ENCODE data around the gene HECW1. TPM values are rescaled to one million over a fixed set of nuclear protein-coding genes. Genes with fewer than 3 reads are reported as not detected.

HECW1 gene
- total and polyA plus RNA-seq, 2 experiments from 2014 or later, result 2.0 to 4.8 TPM

- peak; percentile 1 for DNase-seq
- no peak overlapping the region for H3K27ac ChIP-seq
- no peaks in the 10 kb centered on the region for H3K9me3 ChIP-seq (ENCODE audit: low read depth)
- H3K9ac ChIP-seq, result no peak overlapping the region
- H3K4me2 ChIP-seq (ENCODE audit: unreplicated experiment), result no peak overlapping the region
- no peak for TF ChIP-seq EZH2 (IDR thresholded peaks at IDR 0.05; ENCODE audit: insufficient read depth, poor library complexity, severe bottlenecking)
- TF ChIP-seq EZH2phosphoT487 (IDR thresholded peaks at IDR 0.05; ENCODE audit: insufficient read depth, low read depth), result no peak
- H3K4me3 ChIP-seq, result no peak overlapping the region
- H3K27me3 ChIP-seq (replicated peaks; ENCODE audit: insufficient read depth), result 0 out of 2 replicates have a peak, but pooled peaks cover 8% of the 10 kb centered on the region
- H2AFZ ChIP-seq, result no peak overlapping the region
- no peaks in the 10 kb centered on the region for H3F3A ChIP-seq (ENCODE audit: insufficient read depth)
- no peaks in the 10 kb centered on the region for H3K79me2 ChIP-seq (ENCODE audit: insufficient read depth)
- in situ Hi-C loops (cut with MboI), result no loop called here
- H3K4me1 ChIP-seq (ENCODE audit: insufficient read depth), result no peaks in the 10 kb centered on the region
- no peaks in the 10 kb centered on the region for H4K20me1 ChIP-seq (ENCODE audit: insufficient read depth)
- H3K9me2 ChIP-seq (ENCODE audit: insufficient read depth), result no peaks in the 10 kb centered on the region
- 75 to 76% methylated on average over 5 of the region's 5 CpGs for WGBS, 2 experiments (ENCODE audit: low coverage in 1 of 2, low lambda C conversion rate in 2 of 2, missing lambda C conversion rate in 2 of 2)
- H3K36me3 ChIP-seq (ENCODE audit: low read depth), result no peaks in the 10 kb centered on the region
Observed at GRCh38 chr7:43076189-43076605, 36.2 kb upstream of the HECW1 start.

- H3K4me3 ChIP-seq, result no peak overlapping the region
- 0 out of 2 replicates have a peak, but pooled peaks cover 8% of the 10 kb centered on the region for H3K27me3 ChIP-seq (replicated peaks; ENCODE audit: insufficient read depth)
- TF ChIP-seq EZH2 (IDR thresholded peaks at IDR 0.05; ENCODE audit: insufficient read depth, poor library complexity, severe bottlenecking), result no peak
- TF ChIP-seq EZH2phosphoT487 (IDR thresholded peaks at IDR 0.05; ENCODE audit: insufficient read depth, low read depth), result no peak
- no peaks in the 10 kb centered on the region for H3K79me2 ChIP-seq (ENCODE audit: insufficient read depth)
- WGBS, 2 experiments (ENCODE audit: low coverage in 1 of 2, low lambda C conversion rate in 2 of 2, missing lambda C conversion rate in 2 of 2), result 89% methylated on average over 14 of the region's 14 CpGs
- H3K27ac ChIP-seq, result no peak overlapping the region
- no peak overlapping the region for H3K4me2 ChIP-seq (ENCODE audit: unreplicated experiment)
- no peaks in the 10 kb centered on the region for H3K36me3 ChIP-seq (ENCODE audit: low read depth)
- H3F3A ChIP-seq (ENCODE audit: insufficient read depth), result no peaks in the 10 kb centered on the region
- H4K20me1 ChIP-seq (ENCODE audit: insufficient read depth), result no peaks in the 10 kb centered on the region
- H3K9me2 ChIP-seq (ENCODE audit: insufficient read depth), result no peaks in the 10 kb centered on the region
- H3K9me3 ChIP-seq (ENCODE audit: low read depth), result no peaks in the 10 kb centered on the region
- no peak for DNase-seq
- H3K4me1 ChIP-seq (ENCODE audit: insufficient read depth), result no peaks in the 10 kb centered on the region
- in situ Hi-C loops (cut with MboI), result no loop called here
- H2AFZ ChIP-seq, result no peak overlapping the region
- no peak overlapping the region for H3K9ac ChIP-seq
Observed at GRCh38 chr7:43076606-43077005, 35.8 kb upstream of the HECW1 start.

GRCh38 chr7:43077285-43077684 is 35.2 kb upstream of the HECW1 start:
- no peak for DNase-seq
- Histone ChIP-seq H3K79me2 (ENCODE audit: insufficient read depth) (no peaks in the 10 kb centered on the region), H4K20me1 (ENCODE audit: insufficient read depth) (no peaks in the 10 kb centered on the region), H3K4me1 (ENCODE audit: insufficient read depth) (no peaks in the 10 kb centered on the region), H3K27me3 (replicated peaks; ENCODE audit: insufficient read depth) (0 out of 2 replicates have a peak, but pooled peaks cover 8% of the 10 kb centered on the region), H3K9me2 (ENCODE audit: insufficient read depth) (no peaks in the 10 kb centered on the region), H3K4me3 (no peak overlapping the region), H2AFZ (peak overlapping the region; percentile 56; the same call in 1 of the 2 replicates), H3K9me3 (ENCODE audit: low read depth) (no peaks in the 10 kb centered on the region), H3K27ac (no peak overlapping the region), H3K36me3 (ENCODE audit: low read depth) (no peaks in the 10 kb centered on the region), H3K4me2 (ENCODE audit: unreplicated experiment) (no peak overlapping the region), H3F3A (ENCODE audit: insufficient read depth) (no peaks in the 10 kb centered on the region), H3K9ac (no peak overlapping the region)
- no peak for TF ChIP-seq EZH2 (IDR thresholded peaks at IDR 0.05; ENCODE audit: insufficient read depth, poor library complexity, severe bottlenecking)
- no peak for TF ChIP-seq EZH2phosphoT487 (IDR thresholded peaks at IDR 0.05; ENCODE audit: insufficient read depth, low read depth)
- 80 to 88% methylated on average over 4 to 9 of the region's 9 CpGs for WGBS, 2 experiments (ENCODE audit: low coverage in 1 of 2, low lambda C conversion rate in 2 of 2, missing lambda C conversion rate in 2 of 2)
- in situ Hi-C loops (cut with MboI), result no loop called here

DNA sequence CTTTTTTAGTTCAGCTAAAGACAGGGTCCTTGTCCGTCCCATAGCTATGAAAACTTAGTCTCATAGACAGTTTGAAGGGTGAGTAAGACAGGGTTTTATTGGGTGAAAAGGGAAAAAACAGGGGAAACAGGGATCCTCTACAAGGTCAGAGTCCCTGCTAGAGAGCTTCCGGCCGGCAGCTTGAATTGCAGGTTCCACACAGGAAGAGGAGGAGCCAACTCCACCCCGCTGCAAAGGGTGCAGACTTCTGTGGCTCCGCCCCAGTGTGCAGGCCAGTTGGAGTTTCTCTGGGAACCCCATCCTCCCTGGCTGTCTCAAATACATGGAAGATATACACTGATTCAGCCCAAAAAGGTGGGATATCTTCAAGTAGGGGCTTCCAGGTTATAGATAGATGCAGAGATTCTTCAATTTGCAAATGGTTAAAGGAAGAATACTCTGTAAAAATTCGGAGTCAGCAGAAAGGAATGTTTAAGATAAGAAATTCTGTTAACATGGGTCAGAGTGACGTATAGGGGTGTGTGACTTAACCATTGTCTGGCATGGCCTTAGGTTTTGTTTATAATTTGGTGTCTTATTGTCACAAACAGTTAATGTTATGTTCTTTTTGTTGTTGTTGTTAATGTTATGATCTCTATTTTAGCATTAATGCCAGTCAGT is 34.6 kb upstream of the HECW1 start:
- 52 to 54% methylated on average over 7 of the region's 7 CpGs for WGBS, 2 experiments (ENCODE audit: low coverage in 1 of 2, low lambda C conversion rate in 2 of 2, missing lambda C conversion rate in 2 of 2)
- 0 out of 2 replicates have a peak, but pooled peaks cover 8% of the 10 kb centered on the region for H3K27me3 ChIP-seq (replicated peaks; ENCODE audit: insufficient read depth)
- TF ChIP-seq EZH2 (IDR thresholded peaks at IDR 0.05; ENCODE audit: insufficient read depth, poor library complexity, severe bottlenecking) (no peak), EZH2phosphoT487 (IDR thresholded peaks at IDR 0.05; ENCODE audit: insufficient read depth, low read depth) (no peak)
- no peaks in the 10 kb centered on the region for H3K36me3 ChIP-seq (ENCODE audit: low read depth)
- H3K79me2 ChIP-seq (ENCODE audit: insufficient read depth), result no peaks in the 10 kb centered on the region
- H3K9me3 ChIP-seq (ENCODE audit: low read depth), result no peaks in the 10 kb centered on the region
- H3K9me2 ChIP-seq (ENCODE audit: insufficient read depth), result no peaks in the 10 kb centered on the region
- H2AFZ ChIP-seq, result peak overlapping the region; percentile 56; the same call in 1 of the 2 replicates
- no peak overlapping the region for H3K4me2 ChIP-seq (ENCODE audit: unreplicated experiment)
- no peaks in the 10 kb centered on the region for H4K20me1 ChIP-seq (ENCODE audit: insufficient read depth)
- no peak overlapping the region for H3K4me3 ChIP-seq
- H3K9ac ChIP-seq, result no peak overlapping the region
- DNase-seq, result peak; percentile 25
- H3K27ac ChIP-seq, result no peak overlapping the region
- in situ Hi-C loops (cut with MboI), result no loop called here
- H3K4me1 ChIP-seq (ENCODE audit: insufficient read depth), result no peaks in the 10 kb centered on the region
- H3F3A ChIP-seq (ENCODE audit: insufficient read depth), result no peaks in the 10 kb centered on the region
